ENCODE measurements around the gene DGCR8.

DGCR8 gene

GRCh38 chr22:20079745-20080444, at the start of gene DGCR8:
Gene DGCR8 (plus strand): TSS chr22:20080241. CDS start chr22:20085964, 5,723 bp downstream.
- H3K27ac ChIP-seq (ENCODE audit: low read depth, low read length) = peak within 1 kb of the TSS; percentile 67
- no peaks in the 10 kb centered on the region for H3K9me2 ChIP-seq (replicated peaks; ENCODE audit: insufficient read depth, low read length)
- H3K4me2 ChIP-seq (ENCODE audit: low read depth, low read length, poor library complexity, severe bottlenecking) = peak within 1 kb of the TSS; percentile 86
- H2AFZ ChIP-seq (ENCODE audit: low read depth, low read length, severe bottlenecking) = peak within 1 kb of the TSS; percentile 80
- H3K27me3 ChIP-seq (ENCODE audit: low read length) = no peaks in the 10 kb centered on the region
- no peaks in the 10 kb centered on the region for H4K20me1 ChIP-seq (ENCODE audit: low read depth, low read length)
- H3K79me2 ChIP-seq (ENCODE audit: insufficient read depth, low read length) = peaks cover 43% of the 10 kb centered on the region
- H3K4me3 ChIP-seq (ENCODE audit: insufficient read depth, low read length, poor library complexity, severe bottlenecking) = peak within 1 kb of the TSS; percentile 60
- H3K9ac ChIP-seq (ENCODE audit: low read length) = peak within 1 kb of the TSS; percentile 84
- H3F3A ChIP-seq (ENCODE audit: insufficient read depth) = 0 out of 2 replicates have a peak, but pooled peaks cover 4% of the 10 kb centered on the region
- H3K9me3 ChIP-seq (ENCODE audit: insufficient read depth, low read length) = no peaks in the 10 kb centered on the region
- TF ChIP-seq, protein P1, sequence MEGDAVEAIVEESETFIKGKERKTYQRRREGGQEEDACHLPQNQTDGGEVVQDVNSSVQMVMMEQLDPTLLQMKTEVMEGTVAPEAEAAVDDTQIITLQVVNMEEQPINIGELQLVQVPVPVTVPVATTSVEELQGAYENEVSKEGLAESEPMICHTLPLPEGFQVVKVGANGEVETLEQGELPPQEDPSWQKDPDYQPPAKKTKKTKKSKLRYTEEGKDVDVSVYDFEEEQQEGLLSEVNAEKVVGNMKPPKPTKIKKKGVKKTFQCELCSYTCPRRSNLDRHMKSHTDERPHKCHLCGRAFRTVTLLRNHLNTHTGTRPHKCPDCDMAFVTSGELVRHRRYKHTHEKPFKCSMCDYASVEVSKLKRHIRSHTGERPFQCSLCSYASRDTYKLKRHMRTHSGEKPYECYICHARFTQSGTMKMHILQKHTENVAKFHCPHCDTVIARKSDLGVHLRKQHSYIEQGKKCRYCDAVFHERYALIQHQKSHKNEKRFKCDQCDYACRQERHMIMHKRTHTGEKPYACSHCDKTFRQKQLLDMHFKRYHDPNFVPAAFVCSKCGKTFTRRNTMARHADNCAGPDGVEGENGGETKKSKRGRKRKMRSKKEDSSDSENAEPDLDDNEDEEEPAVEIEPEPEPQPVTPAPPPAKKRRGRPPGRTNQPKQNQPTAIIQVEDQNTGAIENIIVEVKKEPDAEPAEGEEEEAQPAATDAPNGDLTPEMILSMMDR (IDR thresholded peaks at IDR 0.05; ENCODE audit: insufficient read depth, low read length, poor library complexity, severe bottlenecking) = no peak
- no peak for TF ChIP-seq EZH2phosphoT487 (conservative IDR thresholded peaks at IDR 0.05; ENCODE audit: low read length)
- no peaks in the 10 kb centered on the region for H3K36me3 ChIP-seq (ENCODE audit: low read length)

GRCh38 chr22:20031732-20032406, 48.2 kb upstream of the DGCR8 start:
- Histone ChIP-seq H3K9me3 (ENCODE audit: insufficient read depth, low read length) (no peaks in the 10 kb centered on the region), H3K27ac (ENCODE audit: low read depth, low read length) (no peak overlapping the region), H3F3A (ENCODE audit: insufficient read depth) (no peaks in the 10 kb centered on the region), H3K79me2 (ENCODE audit: insufficient read depth, low read length) (no peaks in the 10 kb centered on the region), H3K9me2 (replicated peaks; ENCODE audit: insufficient read depth, low read length) (no peaks in the 10 kb centered on the region), H3K4me3 (ENCODE audit: insufficient read depth, low read length, poor library complexity, severe bottlenecking) (no peak overlapping the region), H3K27me3 (ENCODE audit: low read length) (no peaks in the 10 kb centered on the region), H3K4me2 (ENCODE audit: low read depth, low read length, poor library complexity, severe bottlenecking) (no peak overlapping the region), H3K36me3 (ENCODE audit: low read length) (no peaks in the 10 kb centered on the region), H4K20me1 (ENCODE audit: low read depth, low read length) (no peaks in the 10 kb centered on the region), H2AFZ (ENCODE audit: low read depth, low read length, severe bottlenecking) (no peak overlapping the region), H3K9ac (ENCODE audit: low read length) (no peak overlapping the region)
- TF ChIP-seq, protein P1 (IDR thresholded peaks at IDR 0.05; ENCODE audit: insufficient read depth, low read length, poor library complexity, severe bottlenecking) = no peak

- Histone ChIP-seq H2AFZ (ENCODE audit: low read depth, low read length, severe bottlenecking) (no peak overlapping the region), H3K79me2 (ENCODE audit: insufficient read depth, low read length) (no peaks in the 10 kb centered on the region), H3F3A (ENCODE audit: insufficient read depth) (no peaks in the 10 kb centered on the region), H3K27me3 (ENCODE audit: low read length) (no peaks in the 10 kb centered on the region), H3K9me3 (ENCODE audit: insufficient read depth, low read length) (no peaks in the 10 kb centered on the region), H3K27ac (ENCODE audit: low read depth, low read length) (no peak overlapping the region), H3K9me2 (replicated peaks; ENCODE audit: insufficient read depth, low read length) (no peaks in the 10 kb centered on the region), H3K36me3 (ENCODE audit: low read length) (no peaks in the 10 kb centered on the region), H3K4me2 (ENCODE audit: low read depth, low read length, poor library complexity, severe bottlenecking) (no peak overlapping the region), H4K20me1 (ENCODE audit: low read depth, low read length) (no peaks in the 10 kb centered on the region), H3K9ac (ENCODE audit: low read length) (no peak overlapping the region), H3K4me3 (ENCODE audit: insufficient read depth, low read length, poor library complexity, severe bottlenecking) (no peak overlapping the region)
- TF ChIP-seq, protein P1 (IDR thresholded peaks at IDR 0.05; ENCODE audit: insufficient read depth, low read length, poor library complexity, severe bottlenecking) = no peak
- no peak for TF ChIP-seq EZH2phosphoT487 (conservative IDR thresholded peaks at IDR 0.05; ENCODE audit: low read length)
Measured at GRCh38 chr22:20032407-20032991, 47.5 kb upstream of the DGCR8 start.

Data from SU-DHL-6 (cell line).